ENCODE data around the gene TAB3.

Gene TAB3
- total RNA-seq: 39.4 reads per million, percentile 63 among the genes with 10 or more reads in this experiment

- DNase-seq: peak; percentile 89
Observed at GRCh38 chrX:30889147-30890140, at the start of gene TAB3. Gene TAB3 (minus strand): TSS chrX:30889254. CDS start chrX:30859588, 29,666 bp downstream.

DNA sequence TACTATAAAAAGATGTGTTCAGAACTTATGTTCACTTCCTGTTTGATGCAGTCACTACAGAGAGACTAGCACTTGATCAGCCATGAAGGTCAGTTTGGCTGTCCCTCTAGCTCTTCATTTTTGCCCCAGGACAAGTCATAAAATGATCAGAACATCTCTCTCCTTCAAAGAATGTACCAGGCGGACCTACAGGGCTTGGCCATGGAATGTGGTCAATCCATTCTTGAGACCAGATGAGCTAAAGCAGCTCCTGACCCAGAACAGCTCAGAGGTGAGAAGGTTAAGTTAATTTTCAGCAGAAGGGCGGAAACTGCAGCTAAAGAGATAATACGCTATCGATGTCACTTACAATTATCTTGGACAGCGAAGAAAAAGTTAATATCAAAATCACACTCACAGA, 49.2 kb upstream of the TAB3 start:
- DNase-seq: no peak

DNA sequence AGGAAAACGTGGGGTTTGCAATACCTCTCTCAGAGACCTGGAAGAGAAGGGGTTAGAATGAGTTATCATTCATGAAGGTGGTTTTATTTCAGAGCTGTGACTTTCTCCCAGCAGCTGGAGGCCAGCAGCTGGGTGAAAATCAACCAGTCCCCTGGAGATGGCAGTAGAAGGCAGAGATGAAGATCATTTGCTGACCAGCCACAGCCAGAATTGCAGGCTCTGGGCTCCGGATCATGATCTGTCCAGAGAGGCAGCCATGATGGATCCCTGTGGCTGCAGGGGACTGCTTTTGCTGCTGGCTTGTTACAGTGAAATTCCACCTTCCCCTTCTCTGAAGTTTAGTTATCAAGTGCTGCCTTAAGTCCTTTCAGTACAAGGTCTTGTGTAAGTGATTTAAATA, 46.9 kb upstream of the TAB3 start:
- no peak for DNase-seq

- no peak for DNase-seq
Observed at GRCh38 chrX:30931920-30932319, 42.9 kb upstream of the TAB3 start.

DNA sequence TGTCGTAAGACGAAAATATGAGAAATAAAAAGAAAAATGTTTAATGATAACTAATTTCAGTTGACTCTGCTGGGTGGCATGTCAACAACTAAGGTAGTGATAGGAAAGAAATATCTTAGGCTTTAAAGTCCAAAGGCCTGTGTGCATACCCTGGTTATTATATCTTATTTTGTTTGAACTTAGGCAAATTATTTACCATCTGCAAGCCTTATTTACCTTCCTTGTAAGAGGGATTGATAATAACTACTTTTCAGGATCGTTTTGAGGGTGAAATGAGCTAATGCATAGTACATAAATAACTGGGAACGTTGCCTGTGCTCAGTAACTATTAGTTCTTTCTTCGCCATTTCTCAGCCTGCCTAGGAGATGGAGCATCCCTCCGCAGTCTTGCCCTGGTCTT, 41.6 kb upstream of the TAB3 start:
- no peak for DNase-seq

DNA sequence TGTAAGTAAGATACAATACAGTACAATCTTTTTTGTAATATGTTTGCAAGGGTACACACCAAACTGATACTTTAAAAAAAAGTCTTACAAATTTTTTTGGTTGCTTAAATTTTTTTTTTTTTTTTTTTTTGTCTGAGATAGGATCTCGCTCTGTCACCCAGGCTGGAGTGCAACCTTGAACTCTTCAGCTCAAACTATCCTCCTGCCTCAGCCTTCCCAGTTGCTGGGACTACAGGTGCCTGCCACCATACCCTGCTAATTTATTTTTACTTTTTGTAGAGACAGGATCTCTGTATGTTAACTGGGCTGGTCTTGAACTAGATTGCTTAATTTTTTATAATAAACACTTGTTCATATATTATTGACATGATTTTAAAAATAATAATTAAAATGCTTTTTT, 41.1 kb upstream of the TAB3 start:
- DNase-seq: no peak

- no peak for DNase-seq
Observed at GRCh38 chrX:30920271-30920670, 31.2 kb upstream of the TAB3 start.

- no peak for DNase-seq
Observed at GRCh38 chrX:30918480-30918879, 29.4 kb upstream of the TAB3 start.

DNA sequence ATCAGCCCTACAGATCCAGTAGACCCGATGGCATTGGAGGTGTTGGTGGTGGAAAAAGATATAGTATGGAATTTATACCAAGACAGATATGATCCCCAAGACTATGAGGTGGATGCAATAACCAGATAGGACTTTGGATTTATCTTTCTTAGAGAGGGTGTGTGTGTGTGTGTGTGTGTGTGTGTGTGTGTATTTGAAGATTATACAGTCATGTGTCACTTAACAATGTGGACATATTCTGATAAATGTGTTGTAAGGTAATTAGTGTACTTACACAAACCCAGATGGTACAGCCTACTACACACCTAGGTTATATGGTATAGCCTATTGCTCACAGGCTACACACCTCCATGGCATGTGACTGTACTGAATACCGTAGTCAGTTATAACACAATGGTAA, 24.4 kb upstream of the TAB3 start:
- DNase-seq: no peak

GRCh38 chrX:30910124-30910860, 21.2 kb upstream of the TAB3 start:
- DNase-seq: no peak

DNA sequence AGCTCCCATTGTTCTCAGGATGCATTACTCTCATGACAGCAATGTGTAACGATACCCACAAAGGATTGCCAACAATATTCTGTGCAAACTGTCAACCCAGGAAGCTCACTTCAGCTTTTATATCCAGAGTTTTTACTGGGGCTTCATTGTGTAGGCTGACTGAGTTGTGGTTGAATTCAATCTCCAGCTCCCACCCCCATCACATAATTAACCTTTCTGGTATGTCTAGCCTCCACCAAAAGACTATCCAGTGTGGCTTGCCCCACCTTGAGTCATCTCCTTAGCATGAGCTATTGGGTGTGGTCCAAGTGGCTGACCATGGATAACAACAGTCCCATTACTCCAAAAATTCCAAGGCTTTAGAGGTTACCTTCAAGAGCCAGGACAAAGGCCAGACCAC, 17.7 kb upstream of the TAB3 start:
- DNase-seq: no peak

DNA sequence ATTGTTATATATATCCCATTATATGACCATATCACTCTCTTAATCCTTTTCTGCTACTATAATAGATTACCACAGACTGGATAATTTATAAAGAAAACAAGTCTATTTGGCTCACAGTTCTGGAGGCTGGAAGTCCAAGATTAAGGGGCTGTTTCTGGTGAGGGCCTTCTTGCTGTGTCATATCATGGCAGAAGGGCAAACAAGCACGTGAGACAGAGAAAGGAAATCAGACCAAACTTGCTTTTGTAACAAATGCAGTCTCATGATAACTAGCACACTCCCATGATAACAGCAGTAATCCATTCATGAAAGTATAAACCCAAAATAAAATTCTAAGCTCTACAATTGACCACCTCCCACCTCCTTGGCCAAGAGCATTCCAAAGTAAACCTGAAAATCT, 16.3 kb upstream of the TAB3 start:
- DNase-seq: no peak

DNA sequence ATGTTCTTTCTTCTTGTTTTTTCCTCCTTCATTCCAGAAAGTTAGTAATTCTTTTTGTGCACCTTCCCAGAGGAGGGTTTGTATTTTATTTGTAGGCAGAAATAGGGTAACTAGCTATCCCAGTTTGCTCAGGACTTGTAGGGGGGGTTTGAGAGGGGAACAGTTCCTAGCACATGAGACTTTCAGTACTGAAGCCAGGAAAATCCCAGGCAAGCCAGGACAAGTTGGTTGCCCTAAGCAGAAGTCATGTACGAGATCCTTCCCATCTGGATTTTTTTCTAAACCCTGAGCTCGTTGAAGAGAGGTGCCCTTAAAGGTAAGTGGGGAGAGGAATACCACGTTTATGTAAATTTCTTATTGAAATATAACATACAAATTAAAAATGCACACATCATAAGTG, 15.6 kb upstream of the TAB3 start:
- DNase-seq: no peak

- DNase-seq: no peak
Observed at GRCh38 chrX:30904186-30904585, 15.1 kb upstream of the TAB3 start.

GRCh38 chrX:30900227-30900626, 11.2 kb upstream of the TAB3 start:
- DNase-seq: no peak

DNA sequence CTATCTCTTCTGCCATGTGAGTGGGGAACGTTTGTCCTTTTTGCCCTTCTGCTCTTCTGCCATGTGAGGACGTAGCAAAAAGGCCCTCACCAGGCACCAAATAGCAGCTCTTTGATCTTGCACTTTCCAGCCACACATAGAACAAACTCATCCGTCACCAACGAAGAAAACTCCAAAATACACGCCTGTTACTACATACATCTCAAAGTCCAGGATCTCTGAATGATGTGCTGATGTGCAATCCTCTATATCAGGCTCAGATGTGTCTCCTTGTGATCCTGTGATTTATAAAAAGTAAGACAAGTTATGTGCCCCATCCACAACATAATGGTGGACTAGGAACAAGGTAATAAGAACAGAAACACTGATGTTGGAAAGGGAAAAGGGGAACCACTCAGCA, 9.8 kb upstream of the TAB3 start:
- no peak for DNase-seq

- DNase-seq: no peak
Observed at GRCh38 chrX:30895370-30895769, 6.3 kb upstream of the TAB3 start.

DNA sequence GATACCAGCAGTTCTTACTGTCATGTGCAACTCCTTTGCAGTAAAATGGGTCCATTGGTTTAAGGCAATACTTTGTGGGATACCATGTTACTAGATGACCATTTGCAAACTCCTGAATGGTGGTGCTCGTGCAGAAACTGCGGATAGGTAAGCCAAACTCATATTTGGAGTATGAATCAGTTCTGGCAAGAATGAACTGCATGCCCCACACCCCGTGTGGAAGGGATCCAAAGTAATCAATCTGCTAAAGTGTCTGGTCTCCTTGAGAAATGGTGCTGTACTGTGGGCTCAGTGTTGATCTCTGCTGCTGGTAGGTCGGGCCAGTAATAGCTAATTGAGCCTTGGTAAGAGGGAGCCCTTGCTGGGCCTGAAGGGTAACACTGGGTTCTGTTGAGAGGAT, 4.2 kb upstream of the TAB3 start:
- no peak for DNase-seq

DNA sequence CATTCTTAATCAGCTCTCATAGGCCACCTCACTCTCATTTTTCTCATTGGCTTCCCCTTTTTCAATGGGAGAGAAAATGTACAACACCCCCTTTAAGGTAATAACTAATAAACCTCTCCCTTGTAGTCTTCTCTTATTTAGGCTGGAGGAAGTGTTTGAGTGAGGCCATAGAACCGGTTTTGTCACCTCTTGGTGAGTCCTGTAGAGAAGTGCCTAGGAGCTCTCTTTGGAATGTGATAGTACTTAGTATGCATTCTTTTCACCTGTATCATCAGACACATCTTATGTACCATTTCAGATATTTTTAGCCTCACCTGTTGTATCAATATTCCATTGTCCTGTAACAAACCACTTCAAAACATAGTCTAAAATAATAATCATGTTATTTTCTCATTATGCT, 3.5 kb upstream of the TAB3 start:
- DNase-seq: no peak

DNA sequence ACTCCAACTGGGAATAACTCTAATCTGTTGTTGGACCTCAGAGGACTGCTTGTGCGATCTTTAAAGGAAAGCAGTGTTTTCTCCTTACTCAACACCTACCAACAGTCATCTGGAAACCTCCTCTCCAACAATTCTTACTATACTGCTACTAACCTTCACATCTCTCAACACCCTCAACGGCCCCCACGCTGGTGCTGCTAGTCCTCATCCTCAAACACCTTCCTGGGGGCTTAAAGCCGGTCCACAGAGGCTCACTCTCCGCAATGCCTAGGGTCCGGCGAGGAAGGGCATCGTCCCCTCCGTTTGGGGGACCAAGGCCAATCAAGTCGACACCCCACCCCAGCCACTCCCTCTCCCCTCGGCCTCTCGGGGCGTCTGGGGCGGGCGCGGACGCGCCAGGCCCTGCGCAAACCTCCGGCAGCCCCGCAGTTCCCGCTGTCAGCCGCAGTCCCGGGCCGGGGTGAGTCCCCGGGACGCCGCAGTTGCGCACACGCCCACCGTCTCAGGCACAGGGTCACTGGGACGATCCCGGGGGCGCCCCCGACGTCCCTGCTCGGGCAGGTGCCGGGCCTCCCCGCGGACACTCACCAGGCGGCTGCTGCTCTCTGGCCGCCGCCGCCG, 418 bp downstream of the TAB3 start:
- DNase-seq: no peak

DNA sequence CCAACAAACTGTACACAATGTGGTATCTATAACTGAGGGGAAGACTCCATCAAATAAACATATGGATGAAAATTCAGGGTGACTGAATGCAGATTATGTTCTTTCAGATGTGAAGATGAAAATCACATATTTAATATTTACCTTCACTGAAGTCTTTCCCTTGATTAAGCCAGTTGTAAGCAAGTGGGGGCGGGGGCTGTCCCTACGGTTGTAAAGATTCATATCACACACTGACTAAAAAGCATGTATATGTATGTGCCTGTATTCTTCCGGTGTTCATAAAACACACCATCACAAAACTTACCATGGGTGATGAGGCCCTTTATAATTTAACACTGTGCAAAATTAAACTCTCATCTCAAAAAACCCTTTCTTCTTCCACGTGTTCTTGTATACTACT, 1.3 kb downstream of the TAB3 start:
- no peak for DNase-seq

DNA sequence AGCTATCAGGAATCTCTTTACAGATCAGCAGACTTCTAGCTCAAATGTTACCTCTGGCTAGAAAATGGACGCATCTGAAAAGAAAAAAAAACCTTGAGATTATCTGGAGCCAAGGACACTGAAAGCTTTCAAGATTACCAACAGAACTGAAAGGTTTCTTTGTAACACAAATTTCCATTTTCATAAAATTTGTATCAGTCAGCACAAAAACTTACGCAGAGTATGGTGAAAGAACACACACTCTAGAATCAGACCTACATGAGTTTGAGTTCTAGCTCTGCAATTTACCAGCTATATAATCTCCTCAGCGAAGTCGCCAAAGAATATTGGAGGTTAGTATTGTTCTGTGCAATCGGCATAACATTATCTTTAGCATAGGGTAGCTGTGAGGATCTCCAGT, 1.8 kb downstream of the TAB3 start:
- DNase-seq: no peak

DNA sequence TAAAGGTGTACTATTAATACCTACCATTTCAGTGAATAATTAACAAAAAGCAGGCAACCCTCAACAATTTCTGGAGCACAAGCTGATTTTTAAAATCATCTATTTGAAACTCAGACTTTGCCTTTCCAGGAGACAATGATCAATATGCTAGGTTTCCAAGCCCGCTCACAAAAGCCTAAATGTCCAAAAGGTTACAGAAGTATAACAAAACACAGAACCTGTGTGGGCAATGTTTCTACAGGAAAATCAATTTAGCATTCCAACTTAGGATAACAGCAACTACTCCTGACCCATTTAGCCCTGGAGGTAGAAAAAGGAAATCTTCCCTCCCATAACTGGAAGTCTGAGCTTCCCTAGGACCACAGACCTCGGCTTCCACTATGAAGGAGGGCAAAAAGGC, 3.9 kb downstream of the TAB3 start:
- no peak for DNase-seq

GRCh38 chrX:30883138-30883537, 5.9 kb downstream of the TAB3 start:
- no peak for DNase-seq

All from effector CD4-positive, alpha-beta T cell (primary cell).